Body of pancreas (tissue), 4 donors: ENCODE results near the gene WNK4.

Source experiments
- POLR2A ChIP-seq, 3 donors: fragments of 450-650 bp; IDR thresholded peaks; one replicate each; pipeline ENCODE4 v1.6.1; 2016; ENCODE audit warnings: antibody characterized with exemption in 3 of 3, mild to moderate bottlenecking in 2 of 3
- TF ChIP-seq, protein P1 (sequence below), 7 experiments: fragments of 450-650 bp in 4 of 7; fragments of 200-600 bp in 3 of 7; sonication (generic) in 3 of 7; IDR thresholded peaks; one replicate each; pipeline ENCODE4 v1.5.1; 2016 to 2019; ENCODE audit warnings: antibody characterized with exemption in 7 of 7

DNA sequence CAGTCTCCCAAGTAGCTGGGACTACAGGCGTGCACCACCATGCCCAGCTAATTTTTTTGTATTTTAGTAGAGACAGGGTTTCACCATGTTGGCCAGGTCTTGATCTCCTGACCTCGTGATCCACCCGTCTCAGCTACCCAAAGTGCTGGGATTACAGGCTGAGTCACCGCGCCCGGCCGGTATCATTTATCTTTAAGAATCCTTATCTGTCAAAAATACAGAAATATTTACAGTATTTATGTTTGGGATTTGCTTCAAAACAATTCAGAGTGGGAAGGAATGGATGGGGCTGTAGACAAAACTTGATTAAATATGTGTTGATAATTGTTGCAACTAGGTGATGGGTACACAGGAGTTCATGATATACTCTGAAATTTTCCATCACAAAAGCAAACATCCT is 40.8 kb downstream of the WNK4 start:
- TF ChIP-seq, protein P1, sequence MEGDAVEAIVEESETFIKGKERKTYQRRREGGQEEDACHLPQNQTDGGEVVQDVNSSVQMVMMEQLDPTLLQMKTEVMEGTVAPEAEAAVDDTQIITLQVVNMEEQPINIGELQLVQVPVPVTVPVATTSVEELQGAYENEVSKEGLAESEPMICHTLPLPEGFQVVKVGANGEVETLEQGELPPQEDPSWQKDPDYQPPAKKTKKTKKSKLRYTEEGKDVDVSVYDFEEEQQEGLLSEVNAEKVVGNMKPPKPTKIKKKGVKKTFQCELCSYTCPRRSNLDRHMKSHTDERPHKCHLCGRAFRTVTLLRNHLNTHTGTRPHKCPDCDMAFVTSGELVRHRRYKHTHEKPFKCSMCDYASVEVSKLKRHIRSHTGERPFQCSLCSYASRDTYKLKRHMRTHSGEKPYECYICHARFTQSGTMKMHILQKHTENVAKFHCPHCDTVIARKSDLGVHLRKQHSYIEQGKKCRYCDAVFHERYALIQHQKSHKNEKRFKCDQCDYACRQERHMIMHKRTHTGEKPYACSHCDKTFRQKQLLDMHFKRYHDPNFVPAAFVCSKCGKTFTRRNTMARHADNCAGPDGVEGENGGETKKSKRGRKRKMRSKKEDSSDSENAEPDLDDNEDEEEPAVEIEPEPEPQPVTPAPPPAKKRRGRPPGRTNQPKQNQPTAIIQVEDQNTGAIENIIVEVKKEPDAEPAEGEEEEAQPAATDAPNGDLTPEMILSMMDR (IDR thresholded peaks at IDR 0.05): no peak
- TF ChIP-seq POLR2A (IDR thresholded peaks at IDR 0.05): no peak
